GM10847 (cell line): ENCODE data around the gene GRIK3.

Source experiments
- POLR2A ChIP-seq: IDR thresholded peaks from 2 replicates; pipeline ENCODE4 v1.6.1; 2011; ENCODE audit not compliant: insufficient read length; ENCODE audit errors: extremely low read depth

GRIK3 gene

GRCh38 chr1:37055631-37056030 is 21.3 kb upstream of the GRIK3 start:
- TF ChIP-seq POLR2A, result no peak

- no peak for TF ChIP-seq POLR2A
Observed at GRCh38 chr1:37053173-37053572, 18.9 kb upstream of the GRIK3 start.

- TF ChIP-seq POLR2A, result no peak
Observed at GRCh38 chr1:37052120-37052519, 17.8 kb upstream of the GRIK3 start.

- no peak for TF ChIP-seq POLR2A
Observed at GRCh38 chr1:37051346-37051745, 17.0 kb upstream of the GRIK3 start.

GRCh38 chr1:37047542-37047941 is 13.2 kb upstream of the GRIK3 start:
- TF ChIP-seq POLR2A, result no peak

GRCh38 chr1:37043101-37043500 is 8.8 kb upstream of the GRIK3 start:
- no peak for TF ChIP-seq POLR2A

GRCh38 chr1:37042506-37042905 is 8.2 kb upstream of the GRIK3 start:
- TF ChIP-seq POLR2A, result no peak

- TF ChIP-seq POLR2A, result no peak
Observed at GRCh38 chr1:37041483-37041882, 7.2 kb upstream of the GRIK3 start.

- no peak for TF ChIP-seq POLR2A
Observed at GRCh38 chr1:37040773-37041172, 6.5 kb upstream of the GRIK3 start.

GRCh38 chr1:37040261-37040660 is 5.9 kb upstream of the GRIK3 start:
- TF ChIP-seq POLR2A, result no peak

- no peak for TF ChIP-seq POLR2A
Observed at GRCh38 chr1:37038227-37039093, 4.1 kb upstream of the GRIK3 start.

GRCh38 chr1:37037690-37038089 is 3.4 kb upstream of the GRIK3 start:
- no peak for TF ChIP-seq POLR2A

GRCh38 chr1:37036667-37037053 is 2.3 kb upstream of the GRIK3 start:
- no peak for TF ChIP-seq POLR2A

- TF ChIP-seq POLR2A, result no peak
Observed at GRCh38 chr1:37035796-37036666, 1.7 kb upstream of the GRIK3 start.

GRCh38 chr1:37035014-37035691 is 838 bp upstream of the GRIK3 start:
- no peak for TF ChIP-seq POLR2A

GRCh38 chr1:37033355-37034101 is 787 bp downstream of the GRIK3 start:
- no peak for TF ChIP-seq POLR2A
